Epithelial cell of proximal tubule (primary cell): ENCODE results near the gene ARHGEF25. TPM values are rescaled to one million over a fixed set of nuclear protein-coding genes. Genes with fewer than 3 reads are reported as not detected.
"Not testable (repeated sequence)": the region's sequence is repeated elsewhere in the genome, so short reads cannot be mapped to it uniquely, and the experiment has no call there.

Experiments
- DNase-seq: peaks from one replicate; pipeline ENCODE4 v3.0.0-alpha.2; 2011; ENCODE audit warnings: low read depth
- H3K4me3 ChIP-seq: 2 replicates; pipeline ENCODE4 v1.5.1; 2011; ENCODE audit warnings: low read depth, mild to moderate bottlenecking, low read length
- CTCF ChIP-seq: conservative IDR thresholded peaks from 2 replicates; pipeline ENCODE4 v1.5.1; 2012; ENCODE audit warnings: low read depth, mild to moderate bottlenecking, low read length
- total RNA-seq: library from RNA; depleted of rRNA; stranded (reverse); fragments of >200 nt; gene quantifications from 2 replicates; pipeline ENCODE4 v1.2.3, GENCODE V29; 2015

The ARHGEF25 gene
- total RNA-seq, 1 donor from 2014 or later: 6.2 TPM

DNA sequence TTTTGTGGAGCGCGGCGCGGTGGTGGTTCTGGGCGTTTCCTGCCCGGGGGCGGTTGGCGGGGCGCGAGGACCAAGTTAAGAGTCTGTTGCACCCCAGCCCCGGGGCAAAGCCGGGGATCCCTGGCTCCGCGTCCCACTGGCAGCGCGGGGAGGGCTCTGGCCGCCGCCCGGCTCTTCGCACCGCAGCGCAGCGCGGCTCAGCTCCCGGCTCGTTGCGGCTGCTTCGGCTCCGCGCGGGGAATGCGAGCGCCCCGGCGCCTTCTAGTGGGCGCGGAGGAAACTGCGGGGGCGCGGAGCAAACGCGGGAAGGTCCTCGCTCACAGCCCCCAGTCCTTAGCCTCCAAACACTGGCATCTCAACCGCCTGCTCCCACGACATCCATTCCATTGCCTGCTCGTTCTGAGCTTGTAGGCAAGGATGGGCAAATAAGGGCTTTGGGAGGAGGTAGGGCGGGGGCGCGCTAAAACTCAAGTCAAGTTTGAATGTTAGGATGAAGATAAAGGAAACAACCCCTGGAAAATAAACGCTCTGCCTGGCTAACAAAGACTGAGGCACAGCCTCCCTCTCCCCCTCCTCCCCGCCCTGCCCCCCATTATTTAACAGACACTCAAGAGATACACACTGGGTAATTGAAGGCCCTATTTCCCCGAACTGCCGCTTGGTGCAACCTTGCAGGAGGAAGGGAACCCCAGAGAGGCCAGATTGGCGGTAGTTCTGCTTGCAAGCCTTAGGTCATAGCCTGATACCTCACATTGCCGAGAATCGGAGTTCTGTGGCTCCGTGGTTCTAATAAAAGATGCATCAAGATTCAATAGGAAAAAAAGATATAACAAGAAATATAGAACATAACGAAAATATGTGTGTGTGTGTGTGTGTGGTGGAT is 22.0 kb downstream of the ARHGEF25 start, which contains the start of gene B4GALNT1:
Gene B4GALNT1 (minus strand): TSS at position 244 of the 883 bp plus-strand sequence. CDS start 1,069 bp downstream, outside the sequence.
- TF ChIP-seq CTCF: peak; percentile 72
- no peak for DNase-seq
- H3K4me3 ChIP-seq: peak within 1 kb of the TSS; percentile 46

- not testable (repeated sequence) for H3K4me3 ChIP-seq, DNase-seq
These were observed 25.5 kb downstream of the ARHGEF25 start for GRCh38 chr12:57636731-57637130.

DNA sequence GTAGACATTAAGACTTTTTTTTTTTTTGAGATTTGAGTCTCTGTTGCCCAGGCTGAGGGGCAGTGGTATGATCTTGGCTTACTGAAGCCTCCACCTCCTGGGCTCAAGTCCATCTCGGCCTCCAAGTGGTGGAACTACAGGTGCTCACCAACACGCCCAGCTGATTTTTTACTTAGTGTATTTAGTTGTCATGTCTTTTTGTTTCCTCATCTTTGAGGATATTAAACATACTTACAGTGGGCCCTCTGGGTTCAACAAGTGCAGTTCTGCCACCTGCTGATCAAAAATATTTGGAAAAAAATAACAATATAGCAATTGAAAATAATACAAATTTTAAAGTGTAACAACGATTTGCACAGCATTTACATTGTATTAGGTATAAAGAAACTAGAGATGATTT is 26.1 kb downstream of the ARHGEF25 start:
- H3K4me3 ChIP-seq: no peak overlapping the region
- peak; percentile 23 for TF ChIP-seq CTCF
- DNase-seq: no peak

DNA sequence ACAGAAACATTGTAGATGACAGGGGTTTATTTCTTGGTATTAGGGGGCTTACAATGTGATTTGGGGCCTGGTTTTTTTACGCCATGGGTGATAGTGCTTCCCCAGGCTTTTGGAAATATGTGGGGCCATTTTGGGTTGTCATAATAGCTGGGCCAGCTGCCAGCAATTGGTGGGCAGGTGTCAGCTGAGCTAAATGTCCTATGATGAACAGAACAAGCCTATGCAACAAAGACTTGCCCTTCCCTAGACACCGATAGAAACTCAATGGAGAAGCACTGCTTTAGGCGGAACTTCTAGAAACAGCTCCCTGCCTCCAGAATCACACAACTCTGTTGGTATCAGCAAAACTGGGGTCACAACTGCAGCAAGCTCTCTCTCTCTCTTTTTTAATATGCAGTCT is 26.9 kb downstream of the ARHGEF25 start:
- DNase-seq: no peak
- TF ChIP-seq CTCF: no peak
- no peak overlapping the region for H3K4me3 ChIP-seq

- no peak for DNase-seq
- TF ChIP-seq CTCF: no peak
These were observed 29.2 kb downstream of the ARHGEF25 start for GRCh38 chr12:57640175-57641042.

DNA sequence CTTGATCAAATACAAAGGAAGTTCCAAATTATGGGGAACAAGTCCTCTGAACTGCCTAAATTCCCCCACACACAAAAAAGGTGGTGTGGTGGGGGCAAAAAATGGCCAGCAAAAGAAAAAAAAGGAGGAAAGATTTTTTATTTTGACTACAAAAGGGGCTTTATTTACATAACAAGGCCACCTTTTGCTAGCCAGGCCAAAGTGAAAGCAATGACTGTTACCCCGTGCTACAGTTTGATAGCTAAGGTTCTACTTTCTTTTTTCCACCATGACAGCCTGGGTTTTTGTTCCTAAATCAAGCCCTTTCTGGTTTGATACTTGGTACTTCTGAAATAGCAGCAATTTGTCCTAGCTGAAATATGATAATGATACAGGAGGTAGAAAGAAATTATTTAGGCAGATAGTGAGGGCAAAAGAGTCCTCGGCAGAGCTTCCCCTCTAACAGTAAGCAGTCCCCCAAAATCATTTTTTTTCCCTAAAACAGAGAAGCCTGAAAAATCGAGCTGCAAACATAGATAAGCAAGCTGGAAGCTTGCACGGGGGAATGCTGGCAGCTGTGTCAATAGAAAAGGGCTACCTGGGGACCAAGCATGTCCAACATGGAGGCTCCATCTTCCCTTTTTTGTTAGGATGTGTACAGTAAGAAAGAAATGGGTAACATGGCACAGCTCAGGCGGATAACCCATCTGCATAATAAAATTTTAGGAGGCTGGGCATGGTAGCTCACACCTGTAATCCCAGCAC is 30.6 kb downstream of the ARHGEF25 start:
- no peak for TF ChIP-seq CTCF
- DNase-seq: no peak
- no peak overlapping the region for H3K4me3 ChIP-seq

More at GRCh38 chr12:57640175-57641042, 29.2 kb downstream of the ARHGEF25 start:
- H3K4me3 ChIP-seq: no peak overlapping the region

GRCh38 chr12:57645990-57646658 is 34.9 kb downstream of the ARHGEF25 start:
- H3K4me3 ChIP-seq: not testable (repeated sequence)

GRCh38 chr12:57646659-57647049 is 35.4 kb downstream of the ARHGEF25 start:
- DNase-seq, H3K4me3 ChIP-seq: not testable (repeated sequence)

More at GRCh38 chr12:57645990-57646658, 34.9 kb downstream of the ARHGEF25 start:
- not testable (repeated sequence) for DNase-seq
